B cell (primary cell): ENCODE data around the gene SETD1A. TPM values are rescaled to one million over a fixed set of nuclear protein-coding genes. Genes with fewer than 3 reads are reported as not detected.

Source experiments
- ATAC-seq: fragments of 200-7000 bp; cut with Tn5 transposase; one replicate; pipeline ENCODE4 v1.10.0; 2021; ENCODE audit warnings: low read depth, mild to moderate bottlenecking, moderate number of reproducible peaks, moderate library complexity
- CTCF ChIA-PET: fragments of 350-600 bp; sonication (Branson Sonifier 250); formaldehyde crosslinking; loops from one replicate; lab custom pipeline; 2021; ENCODE audit warnings: antibody characterized with exemption, inconsistent platforms; lab: Charles Lee
- POLR2A ChIA-PET: fragments of 350-600 bp; sonication (Branson Sonifier 250); formaldehyde crosslinking; loops from one replicate; lab custom pipeline; 2021; ENCODE audit warnings: antibody characterized with exemption; lab: Charles Lee
- DNase-seq: peaks from one replicate; pipeline ENCODE4 v3.0.0; 2013
- H2AFZ ChIP-seq: 2 replicates; pipeline ENCODE4 v1.6.1; 2012; ENCODE audit warnings: mild to moderate bottlenecking, low read depth, low read length; ENCODE audit not compliant: insufficient read depth, poor library complexity, severe bottlenecking
- H3K27ac ChIP-seq, 2 donors: 1 replicate in 1 of 2; 2 replicates in 1 of 2; pipeline ENCODE4 v1.5.1; 2012 to 2013; ENCODE audit warnings: low read length in 2 of 2, mild to moderate bottlenecking in 2 of 2, moderate library complexity in 1 of 2
- H3K27me3 ChIP-seq, 4 experiments: fragments of 200-600 bp in 1 of 4; sonication (generic) in 1 of 4; replicated peaks in 1 of 4; 1 replicate in 2 of 4; 2 replicates in 2 of 4; pipeline versions ENCODE4 v1.6.1 to v1.7.0; 2013 to 2016; ENCODE audit warnings: low read length in 3 of 4, mild to moderate bottlenecking in 2 of 4, mixed read lengths in 1 of 4, moderate library complexity in 1 of 4; ENCODE audit not compliant: insufficient read depth in 4 of 4, control insufficient read depth in 3 of 4; ENCODE audit errors: control extremely low read depth in 1 of 4
- H3K36me3 ChIP-seq, 2 experiments: replicated peaks in 1 of 2; 1 replicate in 1 of 2; 2 replicates in 1 of 2; pipeline versions ENCODE4 v1.6.1 to v1.7.1; 2013; ENCODE audit warnings: low read length in 1 of 2; ENCODE audit not compliant: insufficient read depth in 2 of 2, control insufficient read depth in 1 of 2; ENCODE audit errors: control extremely low read depth in 1 of 2, extremely low read depth in 1 of 2
- H3K4me1 ChIP-seq, 2 donors: fragments of 200-600 bp in 1 of 2; sonication (generic) in 1 of 2; 1 replicate in 1 of 2; 2 replicates in 1 of 2; pipeline versions ENCODE4 v1.5.1 to v1.6.1; 2013 to 2017; ENCODE audit warnings: low read length in 2 of 2; ENCODE audit not compliant: control insufficient read depth in 2 of 2, insufficient read depth in 2 of 2
- H3K4me2 ChIP-seq: replicated peaks from 2 replicates; pipeline ENCODE3; 2012; ENCODE audit warnings: mild to moderate bottlenecking, low read depth, low read length; ENCODE audit not compliant: poor library complexity, severe bottlenecking
- H3K4me3 ChIP-seq, 5 experiments: fragments of 200-600 bp in 1 of 5; sonication (generic) in 1 of 5; 1 replicate in 3 of 5; 2 replicates in 2 of 5; pipeline versions ENCODE4 v1.5.1 to v1.7.0; 2011 to 2016; ENCODE audit warnings: low read length in 4 of 5, mild to moderate bottlenecking in 4 of 5, low read depth in 2 of 5, control low read depth in 1 of 5, moderate library complexity in 1 of 5; ENCODE audit not compliant: insufficient read depth in 1 of 5; ENCODE audit errors: control extremely low read depth in 1 of 5, extremely low read depth in 1 of 5
- H3K79me2 ChIP-seq: fragments of 200-600 bp; sonication (generic); one replicate; pipeline ENCODE4 v1.6.0; 2016; ENCODE audit warnings: low read length; ENCODE audit not compliant: control insufficient read depth, insufficient read depth
- H3K9ac ChIP-seq: fragments of 200-600 bp; sonication (generic); 2 replicates; pipeline ENCODE4 v1.6.1; 2017; ENCODE audit warnings: mild to moderate bottlenecking, low read length, moderate library complexity
- H3K9me3 ChIP-seq, 3 donors: one replicate each; pipeline versions ENCODE4 v1.6.1 to v1.7.1; 2013; ENCODE audit warnings: low read length in 2 of 3; ENCODE audit not compliant: control insufficient read depth in 2 of 3, insufficient read depth in 1 of 3; ENCODE audit errors: control extremely low read depth in 1 of 3
- H4K20me1 ChIP-seq: 2 replicates; pipeline ENCODE4 v1.6.0; 2012; ENCODE audit warnings: mild to moderate bottlenecking, low read length; ENCODE audit not compliant: insufficient read depth, control insufficient read depth, poor library complexity, severe bottlenecking
- H3K27ac Mint-ChIP-seq: one replicate; pipeline ENCODE4 v1.8.0; 2021; ENCODE audit warnings: mixed read lengths
- H3K27me3 Mint-ChIP-seq: one replicate; pipeline ENCODE4 v1.8.0; 2021; ENCODE audit warnings: mixed read lengths
- H3K4me1 Mint-ChIP-seq: one replicate; pipeline ENCODE4 v1.8.0; 2021; ENCODE audit warnings: mixed read lengths
- H3K4me3 Mint-ChIP-seq: one replicate; pipeline ENCODE4 v1.8.0; 2021; ENCODE audit warnings: mixed read lengths
- H3K9me3 Mint-ChIP-seq: one replicate; pipeline ENCODE4 v1.8.0; 2022; ENCODE audit warnings: mixed read lengths; ENCODE audit not compliant: insufficient read depth
- CTCF ChIP-seq: fragments of 200-600 bp; IDR thresholded peaks from one replicate; pipeline ENCODE4 v1.8.0; 2022; ENCODE audit warnings: antibody characterized with exemption, mild to moderate bottlenecking
- EZH2 ChIP-seq: IDR thresholded peaks from 2 replicates; pipeline ENCODE4 v1.6.1; 2012; ENCODE audit warnings: borderline replicate concordance, low read depth, mild to moderate bottlenecking, moderate library complexity, low read length; ENCODE audit not compliant: insufficient read depth, poor library complexity, severe bottlenecking
- WGBS: methylation state at CpG from one replicate; pipeline ENCODE4 v1.1.5; 2013; ENCODE audit warnings: missing lambda C conversion rate; ENCODE audit not compliant: insufficient coverage; 5-methylcytosine and 5-hydroxymethylcytosine counted together
- intact Hi-C: fragments of 100-400 bp; cut with micrococcal nuclease; formaldehyde crosslinking; loops from one replicate; pipeline ENCODE4 v1.10.0; 2022
- polyA plus RNA-seq: library from polyadenylated mRNA; depleted of rRNA; stranded (reverse); fragments of >200 nt; gene quantifications from 2 replicates; pipeline ENCODE4 v1.2.3, GENCODE V29; 2012
- total RNA-seq, 2 donors: library from RNA; stranded (reverse); fragments of 120-200 nt in 1 of 2; gene quantifications; 1 replicate in 1 of 2; 2 replicates in 1 of 2; pipeline versions ENCODE4 v1.2.3 to v1.2.4, GENCODE V29; 2013 to 2022

SETD1A gene
- total and polyA plus RNA-seq, 2 donors (not counting 1 experiment from before 2014, with no cell fraction given) = 11.5 to 39.5 TPM

GRCh38 chr16:30963925-30964511, 6.5 kb downstream of the SETD1A start:
- ChIA-PET CTCF (no interaction called here), POLR2A (interaction anchor here (1.1 kb wide), 1 partner anchor 14 kb away, joined by 4 read pairs; no protein-coding TSS in a partner anchor)
- 99% methylated on average over 10 of the region's 18 CpGs for WGBS
- Histone ChIP-seq H3K36me3 (peaks cover 12 to 78% of the 10 kb centered on the region in 2 experiments), H4K20me1 (peaks cover 21% of the 10 kb centered on the region), H3K9ac (no peak overlapping the region), H3K9me3 (no peaks in the 10 kb centered on the region), H3K4me2 (no peak overlapping the region), H3K27me3 (no peaks in the 10 kb centered on the region), H3K4me1 (peaks cover 3 to 4% of the 10 kb centered on the region in 2 donors), H3K4me3 (no peak overlapping the region), H3K79me2 (peaks cover 52% of the 10 kb centered on the region), H3K27ac (no peak overlapping the region), H2AFZ (no peak overlapping the region)
- ATAC-seq = no peak
- no peaks in the 10 kb centered on the region for H3K27me3 Mint-ChIP-seq
- peaks cover 16% of the 10 kb centered on the region for H3K4me1 Mint-ChIP-seq
- H3K4me3 Mint-ChIP-seq = no peak overlapping the region
- no peaks in the 10 kb centered on the region for H3K9me3 Mint-ChIP-seq
- TF ChIP-seq EZH2 (no peak), CTCF (no peak)
- intact Hi-C loops = no loop called here
- H3K27ac Mint-ChIP-seq = no peak overlapping the region
- DNase-seq = no peak

GRCh38 chr16:30964574-30965226, 7.1 kb downstream of the SETD1A start:
- H3K4me3 Mint-ChIP-seq = no peak overlapping the region
- H3K9ac ChIP-seq = no peak overlapping the region
- TF ChIP-seq CTCF (no peak), EZH2 (no peak)
- peaks cover 9% of the 10 kb centered on the region for H3K4me1 Mint-ChIP-seq
- no peak overlapping the region for H3K4me2 ChIP-seq
- H3K4me3 ChIP-seq = no peak overlapping the region
- H3K36me3 ChIP-seq = peaks cover 9 to 78% of the 10 kb centered on the region in 2 experiments
- H3K27me3 Mint-ChIP-seq = no peaks in the 10 kb centered on the region
- H2AFZ ChIP-seq = no peak overlapping the region
- H3K27ac Mint-ChIP-seq = no peak overlapping the region
- no peak overlapping the region for H3K27ac ChIP-seq
- ATAC-seq (no peak), DNase-seq (no peak)
- H3K4me1 ChIP-seq = no peaks in the 10 kb centered on the region
- 93% methylated on average over 29 of the region's 33 CpGs for WGBS
- intact Hi-C loops = no loop called here
- H3K79me2 ChIP-seq = peaks cover 51% of the 10 kb centered on the region
- H4K20me1 ChIP-seq = peaks cover 18% of the 10 kb centered on the region
- H3K27me3 ChIP-seq = no peaks in the 10 kb centered on the region
- H3K9me3 ChIP-seq = no peaks in the 10 kb centered on the region
- no peaks in the 10 kb centered on the region for H3K9me3 Mint-ChIP-seq
- ChIA-PET POLR2A (no interaction called here), CTCF (no interaction called here)
